ENCODE measurements around the gene PRR7. TPM values are rescaled to one million over a fixed set of nuclear protein-coding genes. Genes with fewer than 3 reads are reported as not detected.

The PRR7 gene
- total RNA-seq, 2 experiments from 2014 or later = 9.8 to 11.6 TPM

DNA sequence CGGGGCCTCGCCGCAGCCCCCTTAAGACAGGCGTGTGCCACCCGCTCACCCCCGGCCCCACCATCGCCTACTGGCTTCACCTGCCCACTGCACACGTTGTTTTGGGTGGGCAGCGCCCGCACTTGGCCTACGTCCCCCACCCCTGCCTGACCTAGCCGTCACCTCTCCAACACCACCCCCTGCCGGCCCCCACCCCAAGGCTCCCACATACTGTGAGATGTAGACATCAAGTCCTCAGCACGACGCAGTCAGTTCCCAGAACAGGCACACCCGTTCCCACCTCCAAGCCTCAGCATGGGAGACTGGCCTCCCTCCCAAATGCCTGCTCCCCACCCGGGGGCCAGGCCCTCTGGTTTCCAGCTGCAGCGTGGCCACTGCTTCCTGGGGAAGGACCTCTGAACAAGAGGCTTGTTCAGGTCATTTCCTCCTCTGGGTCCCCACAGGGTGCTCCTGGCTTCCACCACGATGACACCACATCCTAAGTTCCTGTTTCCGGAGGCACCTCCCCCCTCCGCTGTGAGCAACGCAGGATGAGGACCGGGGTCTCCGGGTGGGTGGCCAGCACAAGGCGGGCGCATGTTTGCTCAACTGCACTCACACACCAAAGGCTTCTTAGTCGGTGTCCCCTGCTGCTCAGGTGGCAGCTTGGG, 15.5 kb downstream of the PRR7 start:
- ChIA-PET POLR2A (interaction anchor here (1.4 kb wide), 1 partner anchor 10 kb away, joined by 5 read pairs; no protein-coding TSS in a partner anchor), CTCF (interaction anchor here (0.9 to 3.7 kb wide), 6 partner anchors 10 to 73 kb away, joined by 3 to 22 read pairs (median 6); no protein-coding TSS in a partner anchor)
- Mint-ChIP-seq H3K27me3 (ENCODE audit: low read depth) (no peaks in the 10 kb centered on the region), H3K4me1 (ENCODE audit: low read depth) (peaks cover 32% of the 10 kb centered on the region), H3K36me3 (ENCODE audit: low read depth) (peaks cover 34% of the 10 kb centered on the region), H3K27ac (peak overlapping the region; percentile 93), H3K9me3 (ENCODE audit: insufficient read depth) (no peaks in the 10 kb centered on the region), H3K4me3 (peak overlapping the region; percentile 56)
- DNase-seq (peak; percentile 52), ATAC-seq (peak; percentile 24)

DNA sequence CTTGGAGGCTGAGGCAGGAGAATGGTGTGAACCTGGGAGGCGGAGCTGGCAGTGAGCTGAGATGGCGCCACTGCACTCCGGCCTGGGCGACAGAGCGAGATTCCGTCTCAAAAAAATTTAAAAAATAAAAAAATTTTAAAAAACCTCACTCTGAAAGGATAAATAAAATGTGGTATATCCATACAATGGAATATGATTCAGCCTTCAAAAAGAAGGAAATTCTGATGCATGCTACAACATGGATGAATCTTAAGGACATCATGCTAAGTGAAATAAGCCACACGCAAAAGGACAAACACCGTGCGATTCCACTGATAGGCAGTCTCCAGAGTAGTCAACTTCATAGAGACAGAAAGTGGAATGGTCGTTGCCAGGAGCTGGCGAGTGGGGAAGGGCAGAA, 18.4 kb downstream of the PRR7 start:
- H3K9me3 Mint-ChIP-seq (ENCODE audit: insufficient read depth) = no peaks in the 10 kb centered on the region
- ATAC-seq (no peak), DNase-seq (no peak)
- peaks cover 39% of the 10 kb centered on the region for H3K36me3 Mint-ChIP-seq (ENCODE audit: low read depth)
- H3K4me3 Mint-ChIP-seq = no peak overlapping the region
- CTCF ChIA-PET = interaction anchor here (1.4 to 3.7 kb wide), 4 partner anchors 8 to 61 kb away, joined by 4 to 22 read pairs (median 8); partner anchors contain the start of gene DBN1
- peaks cover 40% of the 10 kb centered on the region for H3K4me1 Mint-ChIP-seq (ENCODE audit: low read depth)
- H3K27me3 Mint-ChIP-seq (ENCODE audit: low read depth) = no peaks in the 10 kb centered on the region
- POLR2A ChIA-PET = no interaction called here
- H3K27ac Mint-ChIP-seq = no peak overlapping the region

- Mint-ChIP-seq H3K27ac (no peak overlapping the region), H3K36me3 (ENCODE audit: low read depth) (peaks cover 40% of the 10 kb centered on the region), H3K4me1 (ENCODE audit: low read depth) (peaks cover 51% of the 10 kb centered on the region), H3K27me3 (ENCODE audit: low read depth) (no peaks in the 10 kb centered on the region), H3K9me3 (ENCODE audit: insufficient read depth) (no peaks in the 10 kb centered on the region), H3K4me3 (no peak overlapping the region)
- CTCF ChIA-PET = interaction anchor here (1.7 kb wide), 1 partner anchor 9 kb away, joined by 7 read pairs; no protein-coding TSS in a partner anchor
- POLR2A ChIA-PET = no interaction called here
- no peak for ATAC-seq
- DNase-seq = no peak
Observed at GRCh38 chr5:177466861-177467260, 20.2 kb downstream of the PRR7 start.

DNA sequence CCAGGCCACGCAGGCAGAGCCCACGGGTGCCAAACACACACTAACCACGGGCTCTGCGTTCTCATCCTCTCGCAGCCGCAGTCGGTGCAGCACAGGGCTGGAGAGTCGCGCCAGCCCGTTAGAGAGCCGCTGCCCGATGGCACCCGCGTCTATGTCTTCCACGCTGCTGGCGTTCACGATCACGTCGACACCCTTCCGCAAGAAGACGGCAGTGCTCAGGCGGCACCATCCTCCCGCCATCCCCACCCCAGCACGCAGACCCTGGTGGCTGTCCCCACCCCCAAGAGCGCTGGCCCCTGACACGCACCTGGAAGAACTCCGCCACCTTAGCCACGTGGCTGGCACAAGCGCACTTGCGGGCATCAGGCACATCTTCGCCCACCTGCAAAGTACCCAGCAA, 20.8 kb downstream of the PRR7 start:
- H3K36me3 Mint-ChIP-seq (ENCODE audit: low read depth) = peaks cover 43% of the 10 kb centered on the region
- H3K9me3 Mint-ChIP-seq (ENCODE audit: insufficient read depth) = no peaks in the 10 kb centered on the region
- DNase-seq (no peak), ATAC-seq (no peak)
- H3K27ac Mint-ChIP-seq = no peak overlapping the region
- peaks cover 50% of the 10 kb centered on the region for H3K4me1 Mint-ChIP-seq (ENCODE audit: low read depth)
- no peak overlapping the region for H3K4me3 Mint-ChIP-seq
- ChIA-PET POLR2A (no interaction called here), CTCF (interaction anchor here (0.8 to 1.7 kb wide), 2 partner anchors 10 to 34 kb away, joined by 3 to 7 read pairs; no protein-coding TSS in a partner anchor)
- no peaks in the 10 kb centered on the region for H3K27me3 Mint-ChIP-seq (ENCODE audit: low read depth)

DNA sequence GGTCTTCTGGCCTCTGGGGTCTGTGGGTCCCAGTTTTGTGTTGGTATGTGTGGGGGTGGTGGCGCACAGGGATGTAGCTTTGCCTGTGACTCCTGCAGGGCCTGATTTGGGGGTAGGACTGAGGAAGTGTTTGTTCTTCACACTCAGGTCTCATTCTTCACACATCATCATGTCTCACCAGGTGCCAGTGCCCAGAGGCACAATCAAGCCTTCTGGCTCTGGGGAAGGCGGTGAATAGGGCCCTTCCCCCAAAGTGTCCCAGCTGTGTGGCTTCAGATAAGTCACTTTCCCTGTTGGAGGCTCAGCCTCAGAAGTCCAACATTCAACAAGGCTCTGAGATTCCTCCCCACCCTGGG, 21.7 kb downstream of the PRR7 start:
- Mint-ChIP-seq H3K27me3 (ENCODE audit: low read depth) (no peaks in the 10 kb centered on the region), H3K36me3 (ENCODE audit: low read depth) (peaks cover 41% of the 10 kb centered on the region), H3K27ac (peak overlapping the region; percentile 58), H3K4me1 (ENCODE audit: low read depth) (peaks cover 41% of the 10 kb centered on the region), H3K4me3 (no peak overlapping the region), H3K9me3 (ENCODE audit: insufficient read depth) (no peaks in the 10 kb centered on the region)
- ChIA-PET CTCF (interaction anchor here (0.8 to 2.0 kb wide), 3 partner anchors 11 to 78 kb away, joined by 3 to 9 read pairs (median 3); no protein-coding TSS in a partner anchor), POLR2A (no interaction called here)
- DNase-seq = no peak
- ATAC-seq = no peak

DNA sequence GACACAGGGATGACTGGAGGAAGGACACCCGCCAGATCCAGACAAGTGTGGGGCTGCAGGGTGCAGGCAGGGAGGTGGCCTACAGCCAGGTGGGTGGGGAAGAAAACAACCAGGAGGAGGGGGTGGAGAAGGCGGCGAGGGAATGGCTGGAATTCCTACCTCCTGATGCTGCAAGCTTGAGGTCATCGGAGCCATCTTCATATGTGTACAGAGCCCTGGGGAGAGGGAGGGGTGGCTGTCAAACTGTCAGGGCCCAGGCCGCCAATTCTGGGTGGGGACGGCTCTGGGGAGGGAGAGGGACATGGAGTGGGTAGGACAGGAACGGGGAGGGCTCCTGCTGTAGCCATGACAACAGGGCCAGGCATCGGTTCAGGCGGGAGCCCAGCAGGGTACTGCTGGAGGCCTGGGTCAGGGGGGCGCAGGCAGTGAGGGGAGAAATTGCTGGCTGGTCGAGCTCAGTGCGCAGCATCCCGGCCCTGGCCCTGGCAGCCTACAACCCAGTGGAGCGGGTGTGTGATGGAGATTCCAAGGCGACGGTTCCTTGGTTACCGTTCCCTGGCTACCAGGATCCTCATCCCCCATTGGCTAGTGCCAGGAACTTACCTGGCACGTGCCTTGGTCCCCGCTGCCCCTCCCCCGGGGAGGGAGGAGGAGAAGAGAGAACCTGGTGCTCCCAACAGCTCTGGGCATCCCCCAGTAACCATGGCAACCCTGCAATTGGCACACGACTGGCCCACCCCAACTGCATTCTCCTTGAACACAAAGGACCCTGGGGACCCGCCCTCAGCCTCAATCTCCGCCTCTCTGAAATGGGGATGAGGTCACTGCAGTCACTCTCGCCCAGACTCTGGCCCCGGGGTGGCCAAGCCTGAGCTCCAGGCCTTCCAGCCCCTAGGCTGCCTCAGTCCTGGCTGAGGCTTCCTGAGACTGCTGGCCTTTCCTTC, 22.3 kb downstream of the PRR7 start:
- H3K9me3 Mint-ChIP-seq (ENCODE audit: insufficient read depth) = no peaks in the 10 kb centered on the region
- ATAC-seq = no peak
- peak overlapping the region; percentile 58 for H3K27ac Mint-ChIP-seq

GRCh38 chr5:177469750-177470525, 23.3 kb downstream of the PRR7 start:
- Mint-ChIP-seq H3K9me3 (ENCODE audit: insufficient read depth) (no peaks in the 10 kb centered on the region), H3K27me3 (ENCODE audit: low read depth) (peaks cover 4% of the 10 kb centered on the region), H3K36me3 (ENCODE audit: low read depth) (peaks cover 37% of the 10 kb centered on the region), H3K4me3 (no peak overlapping the region), H3K27ac (peak overlapping the region; percentile 89), H3K4me1 (ENCODE audit: low read depth) (peaks cover 49% of the 10 kb centered on the region)
- ATAC-seq = no peak
- CTCF ChIA-PET = interaction anchor here (0.9 to 4.0 kb wide), 6 partner anchors 9 to 108 kb away, joined by 3 to 29 read pairs (median 16); no protein-coding TSS in a partner anchor
- POLR2A ChIA-PET = interaction anchor here (1.3 kb wide), 1 partner anchor 118 kb away, joined by 3 read pairs; the partner anchor contains the start of gene LMAN2
- no peak for DNase-seq

More for the DNA sequence above, 22.3 kb downstream of the PRR7 start:
- H3K4me3 Mint-ChIP-seq = no peak overlapping the region
- peaks cover 39% of the 10 kb centered on the region for H3K4me1 Mint-ChIP-seq (ENCODE audit: low read depth)
- peaks cover 37% of the 10 kb centered on the region for H3K36me3 Mint-ChIP-seq (ENCODE audit: low read depth)
- no peak for DNase-seq
- CTCF ChIA-PET = interaction anchor here (0.9 to 2.0 kb wide), 3 partner anchors 12 to 107 kb away, joined by 3 to 9 read pairs (median 3); no protein-coding TSS in a partner anchor
- POLR2A ChIA-PET = interaction anchor here (0.8 to 1.3 kb wide), 2 partner anchors 64 to 117 kb away, joined by 3 read pairs; partner anchors contain the start of gene LMAN2
- peaks cover under 1% of the 10 kb centered on the region for H3K27me3 Mint-ChIP-seq (ENCODE audit: low read depth)

DNA sequence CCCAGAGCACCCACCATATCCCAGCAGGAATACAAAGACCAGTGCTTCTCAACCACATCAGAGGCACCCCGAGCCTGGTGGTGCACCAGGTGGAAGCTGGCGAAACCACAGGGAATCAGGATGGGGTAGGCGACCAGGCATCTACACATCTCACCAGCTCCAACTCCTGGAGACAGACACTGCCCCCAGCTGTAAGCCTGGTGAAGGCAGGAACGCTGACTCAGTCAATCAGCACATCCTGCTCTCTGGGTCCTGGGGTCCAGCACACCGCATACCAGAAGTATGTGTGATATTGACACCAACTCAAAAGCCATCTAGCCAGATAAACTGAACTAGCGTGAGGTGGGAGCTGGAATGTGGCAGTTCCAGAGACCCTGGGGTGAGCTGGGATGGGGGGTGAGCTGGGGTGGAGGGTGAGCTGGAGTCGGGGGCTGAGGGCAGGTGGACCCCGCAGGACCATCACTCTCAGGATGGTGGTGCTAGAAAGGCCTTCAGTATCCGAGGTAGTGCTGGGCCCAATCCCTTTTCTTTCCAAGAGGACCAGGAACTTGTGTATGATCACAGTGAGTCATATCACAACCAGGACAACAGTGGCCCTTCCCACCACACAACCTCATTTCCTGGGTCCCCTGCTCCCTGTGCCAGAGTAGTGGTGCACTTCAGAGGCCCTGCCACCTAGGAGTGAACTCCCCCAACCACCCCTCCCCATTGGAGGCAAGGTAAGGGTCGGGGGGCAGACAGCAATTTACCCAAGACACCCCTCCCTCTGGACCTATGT, 24.3 kb downstream of the PRR7 start:
- peak overlapping the region; percentile 89 for H3K27ac Mint-ChIP-seq
- CTCF ChIA-PET = interaction anchor here (1.0 to 4.0 kb wide), 8 partner anchors 8 to 357 kb away, joined by 3 to 45 read pairs (median 16); no protein-coding TSS in a partner anchor

DNA sequence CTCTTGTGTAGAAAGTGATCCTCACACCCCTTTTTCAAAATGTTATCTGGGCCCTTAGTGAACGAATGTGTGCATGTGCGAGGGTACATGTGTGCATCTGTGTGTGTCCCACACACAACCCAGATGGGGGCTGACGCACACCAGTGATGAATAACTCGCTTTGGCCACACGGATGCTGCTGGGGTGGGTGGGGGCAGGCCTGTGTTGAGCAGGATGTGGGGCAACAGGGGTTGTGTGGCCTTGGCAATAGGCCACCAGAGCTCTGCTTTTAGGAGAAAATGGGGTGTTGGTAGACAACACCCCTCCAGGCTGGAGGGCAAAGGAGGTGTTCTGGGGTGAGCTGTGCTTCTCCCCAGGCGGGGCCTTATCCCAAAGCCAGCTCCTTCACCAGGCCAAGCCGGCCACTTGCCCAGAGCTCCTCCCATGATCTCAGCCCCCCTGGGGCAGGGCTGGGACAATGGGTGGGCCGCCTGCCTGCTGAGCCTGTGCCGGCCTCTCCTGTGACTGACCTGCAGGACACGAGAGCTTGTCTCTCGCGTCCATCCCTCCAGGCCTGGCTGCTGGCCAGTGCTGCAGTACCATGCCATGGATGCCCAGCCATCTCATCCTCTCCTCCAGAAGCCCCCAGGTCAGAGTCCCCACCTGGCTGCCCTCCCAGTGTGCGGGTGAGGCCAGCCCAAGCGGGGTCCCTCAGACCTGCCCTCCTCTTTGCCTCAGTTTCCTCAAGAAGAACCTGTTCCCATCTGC, 25.2 kb downstream of the PRR7 start:
- Mint-ChIP-seq H3K27me3 (ENCODE audit: low read depth) (peaks cover 4% of the 10 kb centered on the region), H3K4me1 (ENCODE audit: low read depth) (peaks cover 66% of the 10 kb centered on the region), H3K36me3 (ENCODE audit: low read depth) (peaks cover 22% of the 10 kb centered on the region), H3K9me3 (ENCODE audit: insufficient read depth) (no peaks in the 10 kb centered on the region), H3K4me3 (peak overlapping the region; percentile 80), H3K27ac (peak overlapping the region; percentile 89)
- ChIA-PET CTCF (interaction anchor here (1.0 to 4.0 kb wide), 10 partner anchors 9 to 358 kb away, joined by 3 to 45 read pairs (median 10); partner anchors contain the start of gene PDLIM7), POLR2A (interaction anchor here (0.7 to 1.8 kb wide), 9 partner anchors 9 to 81 kb away, joined by 3 to 8 read pairs (median 5); partner anchors contain the start of genes GRK6 and PDLIM7)
- DNase-seq (peak; percentile 80), ATAC-seq (peak; percentile 32)

More for the DNA sequence above, 24.3 kb downstream of the PRR7 start:
- Mint-ChIP-seq H3K9me3 (ENCODE audit: insufficient read depth) (no peaks in the 10 kb centered on the region), H3K4me1 (ENCODE audit: low read depth) (peaks cover 58% of the 10 kb centered on the region), H3K27me3 (ENCODE audit: low read depth) (peaks cover 4% of the 10 kb centered on the region), H3K4me3 (peak overlapping the region; percentile 80), H3K36me3 (ENCODE audit: low read depth) (peaks cover 29% of the 10 kb centered on the region)
- no peak for DNase-seq
- POLR2A ChIA-PET = interaction anchor here (0.9 to 1.8 kb wide), 5 partner anchors 8 to 54 kb away, joined by 3 to 7 read pairs (median 3); partner anchors contain the start of gene PDLIM7
- peak; percentile 1 for ATAC-seq
